Measurements from ENCODE around the gene FAM222A. TPM values are rescaled to one million over a fixed set of nuclear protein-coding genes. Genes with fewer than 3 reads are reported as not detected.

FAM222A gene
- polyA plus RNA-seq, 3 donors = 0.09 TPM; not detected in 2

DNA sequence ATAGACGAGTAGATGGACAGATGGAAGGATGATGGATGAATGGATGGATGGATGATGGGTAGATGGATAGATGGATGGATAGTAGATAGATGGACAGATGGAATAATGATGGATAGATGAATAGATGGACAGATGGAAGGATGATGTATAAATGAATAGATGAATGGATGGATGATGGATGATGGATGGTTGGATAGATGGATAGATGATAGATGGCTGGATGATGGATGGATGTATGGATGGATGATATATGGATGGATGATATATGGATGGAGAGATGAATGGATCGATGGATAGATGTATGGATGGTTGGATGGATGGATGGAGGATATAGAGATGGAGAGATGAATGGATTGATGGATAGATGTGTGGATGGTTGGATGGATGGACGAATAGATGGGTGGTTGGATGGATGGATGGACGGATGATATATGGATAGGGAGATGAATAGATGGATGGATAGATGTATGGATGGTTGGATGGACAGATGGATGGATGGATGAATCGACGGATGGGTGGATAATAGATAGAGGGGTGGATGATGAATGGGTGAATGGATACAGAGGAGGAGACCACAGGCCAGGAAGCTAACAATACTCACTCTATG lies 100.3 kb downstream of the FAM222A start:
- Mint-ChIP-seq H3K9me3 (no peaks in the 10 kb centered on the region), H3K4me3 (no peak overlapping the region), H3K4me1 (peaks cover 18% of the 10 kb centered on the region), H3K27ac (no peak overlapping the region), H3K36me3 (peaks cover 0 to 2% of the 10 kb centered on the region in 2 donors), H3K27me3 (ENCODE audit: low read depth in 3 of 3) (peaks cover 3 to 11% (median 6%) of the 10 kb centered on the region in 3 donors)
- H3K9ac ChIP-seq (ENCODE audit: insufficient read depth, low read length, poor library complexity, severe bottlenecking) = no peak overlapping the region
- H3K4me3 ChIP-seq (replicated peaks in 1 of 3; ENCODE audit: low read depth in 2 of 3, low read length in 3 of 3) = no peak overlapping the region
- no peak overlapping the region for H3K4me2 ChIP-seq (replicated peaks; ENCODE audit: extremely low read depth, low read length, poor library complexity, severe bottlenecking)
- no peaks in the 10 kb centered on the region for H3K36me3 ChIP-seq (replicated peaks in 1 of 2; ENCODE audit: control insufficient read depth in 1 of 2, insufficient read depth in 2 of 2, low read length in 2 of 2)
- H3K9me3 ChIP-seq (replicated peaks in 1 of 2; ENCODE audit: control insufficient read depth in 1 of 2, insufficient read depth in 1 of 2, low read length in 2 of 2) = no peaks in the 10 kb centered on the region
- no peaks in the 10 kb centered on the region for H4K20me1 ChIP-seq (ENCODE audit: insufficient read depth, low read length)
- no peak for DNase-seq
- no peak overlapping the region for H2AFZ ChIP-seq (ENCODE audit: insufficient read depth, low read depth, low read length, poor library complexity, severe bottlenecking)
- TF ChIP-seq, protein P1, sequence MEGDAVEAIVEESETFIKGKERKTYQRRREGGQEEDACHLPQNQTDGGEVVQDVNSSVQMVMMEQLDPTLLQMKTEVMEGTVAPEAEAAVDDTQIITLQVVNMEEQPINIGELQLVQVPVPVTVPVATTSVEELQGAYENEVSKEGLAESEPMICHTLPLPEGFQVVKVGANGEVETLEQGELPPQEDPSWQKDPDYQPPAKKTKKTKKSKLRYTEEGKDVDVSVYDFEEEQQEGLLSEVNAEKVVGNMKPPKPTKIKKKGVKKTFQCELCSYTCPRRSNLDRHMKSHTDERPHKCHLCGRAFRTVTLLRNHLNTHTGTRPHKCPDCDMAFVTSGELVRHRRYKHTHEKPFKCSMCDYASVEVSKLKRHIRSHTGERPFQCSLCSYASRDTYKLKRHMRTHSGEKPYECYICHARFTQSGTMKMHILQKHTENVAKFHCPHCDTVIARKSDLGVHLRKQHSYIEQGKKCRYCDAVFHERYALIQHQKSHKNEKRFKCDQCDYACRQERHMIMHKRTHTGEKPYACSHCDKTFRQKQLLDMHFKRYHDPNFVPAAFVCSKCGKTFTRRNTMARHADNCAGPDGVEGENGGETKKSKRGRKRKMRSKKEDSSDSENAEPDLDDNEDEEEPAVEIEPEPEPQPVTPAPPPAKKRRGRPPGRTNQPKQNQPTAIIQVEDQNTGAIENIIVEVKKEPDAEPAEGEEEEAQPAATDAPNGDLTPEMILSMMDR (IDR thresholded peaks at IDR 0.05) = no peak
- H3K4me1 ChIP-seq (ENCODE audit: control insufficient read depth in 1 of 2, insufficient read depth in 2 of 2, low read length in 2 of 2) = peaks cover 15 to 19% of the 10 kb centered on the region in 2 donors
- H3K79me2 ChIP-seq (ENCODE audit: insufficient read depth, low read length) = no peaks in the 10 kb centered on the region
- WGBS (ENCODE audit: insufficient coverage) = 94% methylated on average over 4 of the region's 6 CpGs
- no peaks in the 10 kb centered on the region for H3K27me3 ChIP-seq (ENCODE audit: control insufficient read depth in 2 of 2, insufficient read depth in 2 of 2, low read length in 2 of 2)
- intact Hi-C loops (cut with micrococcal nuclease) = no loop called here
- H3K27ac ChIP-seq (ENCODE audit: low read depth in 1 of 2, low read length in 2 of 2) = no peak overlapping the region

DNA sequence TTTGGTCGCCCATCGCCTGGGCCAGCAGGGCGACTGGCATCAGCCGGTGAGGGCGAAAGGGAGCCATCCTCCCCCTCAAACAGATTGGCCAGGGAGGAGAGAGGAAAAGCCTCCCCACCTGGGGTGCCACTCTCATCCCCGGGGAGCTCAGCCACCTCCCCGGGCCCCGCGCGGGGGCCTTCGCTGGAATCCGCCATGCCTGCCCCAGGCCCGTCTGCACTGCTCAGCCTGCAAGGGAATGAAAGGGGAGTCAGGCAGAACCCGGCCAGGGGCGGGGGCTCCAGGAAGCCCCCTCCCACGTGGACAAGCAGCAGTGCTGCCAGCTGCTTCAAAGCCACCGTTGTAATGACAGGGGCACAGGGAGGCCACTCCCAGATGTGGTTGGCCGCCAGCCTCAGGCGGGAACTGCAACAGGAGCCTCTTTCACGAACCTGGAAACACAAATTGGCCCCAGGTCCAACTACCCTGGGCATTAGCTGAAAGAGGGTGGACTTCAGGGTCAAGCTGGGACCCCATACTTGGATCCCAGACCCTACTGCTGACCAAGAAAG lies 101.0 kb downstream of the FAM222A start:
- Histone ChIP-seq H3K4me3 (replicated peaks in 1 of 3; ENCODE audit: low read depth in 2 of 3, low read length in 3 of 3) (no peak overlapping the region), H3K4me1 (ENCODE audit: control insufficient read depth in 1 of 2, insufficient read depth in 2 of 2, low read length in 2 of 2) (peaks cover 15 to 19% of the 10 kb centered on the region in 2 donors), H3K27ac (ENCODE audit: low read depth in 1 of 2, low read length in 2 of 2) (no peak overlapping the region), H3K9me3 (replicated peaks in 1 of 2; ENCODE audit: control insufficient read depth in 1 of 2, insufficient read depth in 1 of 2, low read length in 2 of 2) (no peaks in the 10 kb centered on the region), H4K20me1 (ENCODE audit: insufficient read depth, low read length) (no peaks in the 10 kb centered on the region), H3K79me2 (ENCODE audit: insufficient read depth, low read length) (no peaks in the 10 kb centered on the region), H3K27me3 (ENCODE audit: control insufficient read depth in 2 of 2, insufficient read depth in 2 of 2, low read length in 2 of 2) (no peaks in the 10 kb centered on the region), H3K9ac (ENCODE audit: insufficient read depth, low read length, poor library complexity, severe bottlenecking) (no peak overlapping the region), H3K4me2 (replicated peaks; ENCODE audit: extremely low read depth, low read length, poor library complexity, severe bottlenecking) (no peak overlapping the region), H3K36me3 (replicated peaks in 1 of 2; ENCODE audit: control insufficient read depth in 1 of 2, insufficient read depth in 2 of 2, low read length in 2 of 2) (no peaks in the 10 kb centered on the region), H2AFZ (ENCODE audit: insufficient read depth, low read depth, low read length, poor library complexity, severe bottlenecking) (no peak overlapping the region)
- no peak overlapping the region for H3K4me3 Mint-ChIP-seq
- intact Hi-C loops (cut with micrococcal nuclease) = no loop called here
- peaks cover 0 to 2% of the 10 kb centered on the region in 2 donors for H3K36me3 Mint-ChIP-seq
- H3K27me3 Mint-ChIP-seq (ENCODE audit: low read depth in 3 of 3) = peaks cover 6 to 11% (median 8%) of the 10 kb centered on the region in 3 donors
- no peaks in the 10 kb centered on the region for H3K9me3 Mint-ChIP-seq
- WGBS (ENCODE audit: insufficient coverage) = 67% methylated on average over 15 of the region's 20 CpGs
- H3K4me1 Mint-ChIP-seq = peaks cover 20% of the 10 kb centered on the region
- TF ChIP-seq, protein P1 (IDR thresholded peaks at IDR 0.05) = no peak
- DNase-seq = no peak
- H3K27ac Mint-ChIP-seq = no peak overlapping the region
